SIG-M5 (cell line): ENCODE data around the gene EGFR.

ENCODE experiments used
- DNase-seq: peaks from one replicate; lab custom pipeline; 2025; lab: John Stamatoyannopoulos, UW

Gene EGFR

DNA sequence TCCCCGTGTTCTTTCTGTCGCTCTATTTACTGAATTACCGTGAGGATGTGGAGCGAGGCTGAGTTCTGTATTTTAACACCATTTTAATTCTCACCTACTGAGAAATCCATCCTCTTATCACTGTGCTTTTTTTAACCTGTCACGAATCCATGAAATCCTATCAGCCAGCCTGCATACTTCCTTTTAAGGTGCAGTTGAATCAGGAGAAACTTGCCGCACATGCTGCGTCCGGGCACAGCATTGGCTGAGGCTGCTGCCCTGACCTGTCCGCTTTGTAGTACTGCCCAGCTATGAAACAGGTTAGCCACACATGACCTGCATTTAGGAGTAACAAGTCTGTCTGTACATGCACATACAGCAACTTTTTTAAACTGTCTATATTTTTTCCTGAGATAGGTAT, 82.5 kb downstream of the EGFR start:
- DNase-seq, result no peak

DNA sequence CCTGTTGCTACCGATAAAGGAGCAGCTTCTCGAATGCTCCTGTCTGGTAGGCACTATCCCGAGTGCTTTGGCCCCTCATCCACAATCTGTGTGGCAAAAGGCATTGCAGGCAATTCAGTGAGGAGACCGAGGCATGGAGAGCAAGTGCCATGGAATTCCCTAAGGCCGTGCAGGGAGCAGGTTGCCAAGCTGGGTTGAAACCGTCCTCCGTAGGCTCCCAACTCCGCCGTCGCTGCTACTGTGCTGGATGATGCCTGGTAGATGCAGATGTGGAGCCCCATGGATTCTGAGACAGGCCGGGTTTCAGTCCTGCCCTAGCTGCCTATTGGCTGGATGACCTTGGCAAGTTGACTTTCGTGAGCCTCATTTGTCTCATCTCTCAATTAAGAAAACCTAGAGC, 85.3 kb downstream of the EGFR start:
- no peak for DNase-seq

DNA sequence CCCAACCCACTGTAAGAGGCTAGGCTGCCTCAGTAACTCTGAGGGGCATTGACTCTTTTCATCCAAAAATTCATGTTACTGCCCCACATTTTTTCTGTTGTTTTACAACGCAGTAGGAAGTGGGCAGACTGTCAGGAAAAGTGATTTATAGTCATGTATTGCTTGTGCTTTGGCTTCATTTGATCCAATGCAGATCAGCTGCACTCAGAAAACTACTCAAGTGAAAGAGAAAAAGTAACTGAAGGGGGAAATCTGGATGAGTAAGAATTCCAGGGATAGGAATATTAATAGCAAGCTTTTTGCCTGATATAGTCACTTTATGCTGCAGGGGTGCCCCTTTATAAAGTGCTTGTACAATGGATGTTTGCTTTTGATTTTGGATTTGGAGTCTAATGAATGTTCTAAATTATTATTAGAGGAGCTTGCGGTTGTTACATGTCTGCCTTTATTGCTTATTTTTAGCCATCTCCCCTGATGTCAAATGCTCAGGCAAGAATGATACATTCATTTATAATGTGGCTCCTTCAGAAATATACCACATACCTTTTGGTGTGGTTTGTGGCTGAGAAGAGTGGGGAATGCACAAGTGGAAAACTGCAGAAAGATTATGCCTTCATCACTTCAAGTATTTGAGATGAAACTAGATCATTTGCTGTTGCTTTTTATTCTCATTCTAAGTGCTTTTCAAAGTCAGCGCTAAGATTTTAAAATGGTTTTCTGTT, 86.1 kb downstream of the EGFR start:
- DNase-seq, result no peak

DNA sequence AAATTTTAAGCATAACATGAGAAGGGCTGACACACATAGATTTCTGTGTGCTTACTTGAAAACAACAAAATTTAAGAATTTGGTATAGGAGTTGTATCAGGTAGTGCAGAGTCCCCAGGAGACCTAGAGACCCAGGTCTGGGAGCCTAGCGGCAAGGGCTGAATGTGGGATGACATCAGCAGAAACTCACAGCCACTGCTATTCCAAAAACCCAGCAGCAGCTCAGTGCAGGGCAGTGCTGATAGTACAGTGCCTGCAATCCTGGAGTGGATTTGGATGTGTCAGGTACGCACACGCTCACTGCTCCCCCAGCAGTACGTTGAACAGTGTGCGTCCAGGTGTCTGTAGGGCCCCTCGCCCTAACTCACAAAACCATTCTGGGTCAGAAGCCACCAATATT, 87.1 kb downstream of the EGFR start:
- DNase-seq, result no peak

DNA sequence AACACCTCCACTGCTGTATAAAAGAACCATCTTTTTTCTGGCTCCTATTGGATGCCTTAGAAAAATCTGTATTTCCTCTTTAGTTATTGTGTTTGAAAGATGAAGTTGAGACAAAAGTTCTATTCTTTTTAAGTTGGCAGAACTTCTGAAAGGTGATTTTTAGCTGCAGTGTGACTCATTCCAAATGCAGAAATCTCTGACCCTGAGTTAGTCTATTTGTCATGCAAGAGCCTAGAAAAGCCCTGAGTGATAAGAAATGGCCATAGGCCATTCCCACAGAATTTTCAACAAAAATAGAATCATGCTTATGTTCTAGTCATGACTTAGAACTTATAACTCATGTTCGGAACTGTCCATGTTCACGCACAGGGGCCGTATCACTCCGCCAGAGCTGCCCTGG, 89.1 kb downstream of the EGFR start:
- no peak for DNase-seq

DNA sequence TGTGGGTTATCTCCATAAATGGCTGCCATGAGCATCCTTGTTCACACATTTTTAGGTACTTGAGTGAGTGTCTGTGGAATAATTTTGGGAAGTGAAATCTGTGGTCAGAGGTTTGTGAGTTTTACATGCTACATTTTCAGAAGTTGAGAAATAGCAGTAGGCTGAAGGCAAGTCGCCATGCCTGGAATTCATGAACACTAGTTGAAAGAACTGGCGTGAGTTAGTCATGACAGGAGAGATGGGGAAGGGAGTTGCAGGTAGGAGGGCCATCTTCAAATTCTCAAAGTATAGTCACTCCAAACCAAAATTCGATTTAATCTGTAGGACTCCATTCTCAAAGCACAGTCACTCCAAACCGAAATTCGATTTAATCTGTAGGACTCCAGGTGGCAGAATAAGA, 89.6 kb downstream of the EGFR start:
- DNase-seq, result no peak

DNA sequence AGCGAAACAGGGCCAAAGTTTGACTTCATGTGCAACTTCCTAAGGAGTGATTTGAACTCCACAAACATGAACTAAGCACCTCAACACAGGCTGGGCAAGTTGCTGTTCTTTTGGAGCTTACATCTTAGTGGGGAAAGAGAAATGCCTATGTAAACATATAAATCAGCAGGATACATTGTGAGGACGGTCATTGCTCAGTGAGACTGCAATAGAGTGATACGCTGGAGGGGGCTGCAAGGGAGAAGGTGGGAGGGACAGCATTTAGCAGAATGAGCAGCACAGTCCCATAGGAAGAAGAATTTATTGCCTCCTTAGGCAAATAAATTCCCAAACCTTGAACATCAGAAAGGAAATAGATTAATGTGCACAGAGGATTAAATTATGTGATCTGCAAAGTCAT, 90.0 kb downstream of the EGFR start:
- no peak for DNase-seq

DNA sequence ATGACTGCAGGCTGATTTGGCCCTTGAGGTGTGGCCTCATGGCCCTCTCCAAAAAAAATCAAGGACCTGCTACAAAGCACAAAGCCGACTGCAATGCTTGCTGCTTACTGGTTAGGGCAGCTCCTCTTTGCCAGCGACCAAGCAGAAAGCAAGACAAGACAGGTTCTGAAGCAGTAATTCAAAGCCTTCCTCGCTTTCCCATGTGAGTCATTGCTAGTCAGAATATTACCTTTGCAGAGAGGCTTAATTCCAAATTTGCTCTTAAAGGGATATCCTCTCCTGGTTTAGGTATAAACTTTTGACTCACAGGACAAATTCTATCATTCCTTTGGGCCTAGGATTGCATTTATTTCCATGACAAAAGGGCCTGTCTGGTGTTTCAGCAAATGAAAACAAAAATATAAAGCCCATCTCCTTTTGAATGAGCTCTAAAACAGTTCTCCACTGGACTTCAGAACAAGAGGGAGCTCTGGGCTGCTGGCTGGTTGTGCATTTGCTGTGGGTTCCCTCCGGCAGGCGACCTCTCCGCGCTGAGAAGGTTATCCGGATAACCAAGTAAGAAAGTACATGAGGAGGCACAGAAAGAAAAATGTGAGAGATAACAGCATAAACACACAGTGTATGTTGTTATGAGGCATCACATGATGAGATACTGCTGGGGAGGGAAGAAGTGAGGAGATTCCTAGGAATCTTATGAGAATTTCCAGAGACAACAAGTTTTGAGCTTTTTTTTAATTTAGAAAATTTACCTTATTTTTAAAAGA, 90.8 kb downstream of the EGFR start:
- DNase-seq, result no peak

DNA sequence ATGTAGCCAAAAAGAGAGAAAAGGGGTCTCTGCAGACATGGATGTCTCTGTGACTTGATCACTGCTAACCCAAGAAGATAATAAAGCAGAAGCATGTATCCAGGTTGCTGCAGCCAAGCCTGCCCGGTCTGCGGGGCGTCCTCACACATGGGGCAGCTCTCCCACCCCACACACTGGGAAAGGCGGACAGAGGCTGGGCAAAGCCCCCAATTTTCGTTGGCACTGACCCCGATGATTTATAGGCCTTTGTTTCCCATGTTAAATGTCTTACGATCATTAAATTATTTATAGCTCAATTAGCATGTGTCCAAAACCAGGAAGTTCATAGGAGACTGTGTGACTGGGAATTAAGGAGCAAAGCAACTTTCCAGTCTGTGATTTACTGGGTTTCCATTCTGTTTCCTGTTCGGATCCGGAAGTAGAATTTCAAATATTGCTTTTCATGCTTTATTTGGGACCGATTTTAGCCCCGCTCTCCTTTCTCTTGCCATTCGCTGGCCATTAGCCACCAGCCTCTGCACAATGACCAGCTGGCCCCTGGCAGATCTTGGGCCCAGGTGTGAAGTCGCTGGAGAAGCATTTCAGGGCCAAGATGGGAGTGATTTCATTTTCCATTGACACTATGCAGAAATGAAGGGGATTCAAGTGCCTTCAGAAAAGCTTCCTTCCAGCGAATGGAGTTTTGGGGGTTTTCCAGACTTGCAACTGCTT, 91.6 kb downstream of the EGFR start:
- no peak for DNase-seq

DNA sequence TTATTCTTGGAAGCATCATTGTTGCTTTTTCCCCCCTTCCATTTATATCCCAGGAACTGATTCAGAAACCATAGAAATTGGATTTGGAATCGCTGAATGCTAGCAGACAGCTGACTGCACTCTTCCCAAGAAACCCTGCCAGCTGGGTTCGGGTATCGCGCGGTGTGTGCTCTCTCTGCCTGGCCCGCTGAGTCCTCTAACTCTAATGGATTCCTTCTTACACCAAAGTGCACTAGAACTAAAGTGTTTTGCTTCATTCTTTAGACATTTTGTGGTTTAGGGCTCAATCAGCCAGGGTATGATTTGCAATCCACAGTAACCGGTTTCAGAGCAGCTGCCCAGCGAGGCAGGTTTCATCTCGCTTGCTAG, 92.2 kb downstream of the EGFR start:
- no peak for DNase-seq

DNA sequence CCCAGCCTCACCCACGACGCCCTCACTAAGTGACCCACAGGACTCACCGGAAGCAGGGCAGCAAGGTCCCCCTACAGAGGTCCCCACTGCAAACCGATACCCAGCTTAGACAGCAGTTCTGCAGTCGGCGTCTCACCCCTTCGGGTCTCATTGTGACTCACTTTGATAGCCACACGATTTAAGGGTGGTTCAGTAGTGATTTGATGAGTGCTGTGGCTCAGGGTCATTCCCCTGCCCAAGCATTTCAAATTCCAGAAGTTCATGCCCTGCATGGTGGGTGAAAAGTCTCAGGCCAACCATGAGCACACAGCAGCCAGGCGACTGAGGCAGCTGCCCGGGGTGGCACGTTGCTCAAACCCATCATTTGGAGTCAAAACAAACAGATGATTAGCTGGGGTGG, 93.2 kb downstream of the EGFR start:
- no peak for DNase-seq

DNA sequence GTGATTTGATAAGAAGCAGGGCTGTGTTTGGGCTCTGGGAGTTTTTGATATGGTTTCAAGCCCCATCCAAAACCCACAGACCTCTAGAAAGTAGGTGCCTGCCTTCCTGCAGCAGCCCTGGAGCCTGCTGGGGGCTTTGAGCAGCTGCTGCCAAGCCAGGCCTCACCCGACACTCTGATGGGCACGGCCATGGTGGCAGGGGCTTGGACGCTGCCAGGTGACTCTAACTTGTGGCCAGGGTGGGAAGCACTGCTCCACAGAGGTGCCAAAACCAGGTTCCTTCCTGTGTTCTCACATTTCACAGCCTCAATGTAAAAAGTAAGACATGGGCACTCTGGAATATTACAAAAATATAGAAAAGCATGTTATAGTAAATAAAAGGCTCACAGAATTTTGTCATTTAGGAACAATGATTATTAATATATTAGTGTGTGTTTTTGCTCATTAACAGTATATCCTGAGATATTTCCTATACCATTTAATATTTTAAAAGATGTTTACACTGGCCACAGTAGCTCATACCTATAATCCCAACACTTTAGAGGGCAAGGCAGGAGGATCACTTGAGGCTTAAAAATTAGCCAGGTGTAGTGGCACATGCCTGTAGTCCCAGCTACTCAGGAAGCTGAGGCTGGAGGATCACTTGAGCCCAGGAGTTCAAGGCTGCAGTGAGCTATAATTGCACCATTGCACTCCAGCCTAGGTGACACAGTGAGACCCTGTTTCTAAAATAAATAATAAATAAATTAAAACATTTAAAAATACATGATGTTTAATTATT, 95.1 kb downstream of the EGFR start:
- DNase-seq, result no peak

DNA sequence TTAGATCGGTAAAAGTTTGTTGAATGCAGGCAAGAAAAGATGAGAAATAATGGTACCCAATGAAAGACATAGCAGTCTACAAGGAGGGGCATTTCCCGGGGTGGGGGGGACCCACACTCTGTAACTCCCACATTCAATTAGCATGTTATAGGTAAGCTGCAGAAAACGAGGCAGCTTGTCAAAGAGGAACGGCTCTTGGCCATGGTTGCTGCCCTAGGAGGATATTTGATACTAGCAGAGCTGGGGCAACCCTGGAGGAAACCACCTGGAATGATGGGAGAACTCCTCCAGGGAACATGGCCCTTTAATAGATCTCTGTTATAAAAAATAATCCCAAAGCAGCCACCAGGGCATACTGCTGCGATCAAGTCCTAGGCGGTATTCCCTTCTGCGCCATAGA, 98.5 kb downstream of the EGFR start:
- no peak for DNase-seq

DNA sequence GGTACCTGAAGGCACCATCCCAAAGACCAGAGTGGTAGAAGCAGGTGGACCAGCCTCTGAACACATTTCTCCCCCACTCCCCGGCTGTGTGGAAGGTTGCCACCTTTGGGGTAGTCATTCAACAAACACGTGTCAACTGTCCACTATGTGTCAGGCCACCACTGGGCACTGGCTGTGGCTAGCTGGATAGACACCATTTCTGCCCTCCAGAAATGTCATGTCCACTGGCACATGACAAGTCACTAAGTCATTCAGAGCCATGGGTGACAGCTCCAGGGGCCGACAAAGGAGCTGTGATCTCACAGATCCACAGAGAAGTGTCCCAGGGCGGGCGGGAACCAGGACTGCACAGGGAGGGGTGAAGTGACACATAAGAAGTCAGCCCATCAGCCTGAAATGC, 99.6 kb downstream of the EGFR start:
- no peak for DNase-seq

DNA sequence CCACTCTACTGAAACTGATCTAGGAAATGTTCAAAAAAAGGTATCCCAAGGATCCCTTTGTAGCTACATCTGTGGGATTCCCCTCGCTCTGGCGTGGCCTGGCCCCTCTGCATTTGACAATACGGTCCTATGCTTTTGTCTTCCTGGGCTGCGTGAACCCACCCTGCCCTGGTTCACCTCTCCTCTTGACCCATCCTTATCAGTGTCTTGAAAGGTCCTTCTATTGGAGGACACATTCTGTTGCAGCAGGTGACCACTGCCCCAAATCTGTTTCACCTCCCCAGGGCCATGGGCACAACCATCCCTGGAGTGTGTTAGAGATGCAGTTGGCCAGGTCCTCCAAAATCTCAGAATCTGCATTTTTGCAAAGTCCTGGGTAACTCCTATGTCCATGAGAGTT, 100.8 kb downstream of the EGFR start:
- no peak for DNase-seq

DNA sequence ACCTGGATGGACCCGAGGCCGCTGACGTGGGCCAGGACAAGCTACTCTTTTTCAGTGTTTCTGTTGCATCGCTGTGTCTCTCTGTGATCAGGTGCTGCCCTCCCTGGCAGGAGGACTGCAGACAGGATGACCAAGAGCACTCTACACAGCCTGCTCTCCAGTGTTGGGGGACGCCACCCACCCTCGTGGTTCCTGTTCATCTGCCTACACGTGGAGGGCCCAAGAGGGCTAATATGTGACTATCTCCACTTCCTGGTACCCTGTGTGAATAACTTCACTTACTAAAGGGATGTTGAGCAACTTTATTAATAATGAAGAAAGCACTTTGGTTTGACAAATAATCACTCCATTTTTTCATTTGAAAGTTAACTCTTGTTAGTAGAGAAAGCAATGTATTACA, 101.3 kb downstream of the EGFR start:
- no peak for DNase-seq

DNA sequence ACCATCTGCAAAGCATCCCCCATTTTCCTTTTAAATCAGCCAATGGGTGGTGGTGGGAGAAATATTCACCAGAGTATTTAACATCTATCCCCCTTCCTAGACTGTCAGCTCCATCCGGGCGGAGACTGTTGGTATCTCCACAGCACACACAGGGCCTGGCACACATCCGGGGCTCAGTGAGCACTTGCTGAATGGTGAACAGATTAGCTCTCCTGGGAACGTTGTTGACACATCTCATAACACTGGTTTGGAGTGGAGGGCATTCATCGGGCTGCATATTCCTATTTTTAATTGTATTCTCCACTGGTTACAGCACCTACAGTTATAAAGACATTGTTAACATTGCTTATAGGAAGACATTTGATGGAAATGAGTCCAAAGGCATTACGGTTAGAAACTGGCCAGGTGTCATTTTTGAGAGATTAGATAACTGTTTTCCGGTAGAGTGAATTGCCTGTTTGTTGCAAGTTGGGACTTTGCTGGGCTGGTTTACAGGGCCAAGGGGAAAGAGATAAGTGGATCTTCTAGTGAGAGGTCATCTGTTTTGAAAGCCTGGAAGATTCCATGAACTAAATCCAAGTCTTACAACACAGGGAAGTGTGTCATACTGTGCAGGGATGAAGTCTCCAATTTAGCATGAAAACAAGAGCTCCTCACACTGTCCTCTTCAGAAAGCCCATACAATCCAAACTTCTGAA, 101.8 kb downstream of the EGFR start:
- DNase-seq, result no peak

DNA sequence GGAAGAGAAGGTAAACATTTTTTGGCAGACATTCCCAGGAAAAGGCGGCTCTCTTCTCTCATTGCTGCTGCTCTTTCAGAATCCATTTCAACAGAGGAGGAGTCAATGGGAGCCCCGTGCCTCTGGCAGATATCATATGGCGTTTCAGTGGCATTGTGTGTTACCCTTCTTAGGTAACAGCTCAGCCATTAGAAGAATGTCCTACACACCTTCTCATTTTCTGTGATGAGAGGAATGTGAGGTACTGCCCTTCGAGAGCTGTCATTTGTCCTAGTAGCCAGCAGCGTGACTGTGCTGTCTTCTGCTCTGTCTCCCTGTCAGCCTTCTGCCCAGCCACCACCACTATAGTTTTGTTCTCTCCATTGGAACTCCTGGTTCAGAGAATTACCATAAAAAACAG, 102.4 kb downstream of the EGFR start:
- DNase-seq, result no peak

DNA sequence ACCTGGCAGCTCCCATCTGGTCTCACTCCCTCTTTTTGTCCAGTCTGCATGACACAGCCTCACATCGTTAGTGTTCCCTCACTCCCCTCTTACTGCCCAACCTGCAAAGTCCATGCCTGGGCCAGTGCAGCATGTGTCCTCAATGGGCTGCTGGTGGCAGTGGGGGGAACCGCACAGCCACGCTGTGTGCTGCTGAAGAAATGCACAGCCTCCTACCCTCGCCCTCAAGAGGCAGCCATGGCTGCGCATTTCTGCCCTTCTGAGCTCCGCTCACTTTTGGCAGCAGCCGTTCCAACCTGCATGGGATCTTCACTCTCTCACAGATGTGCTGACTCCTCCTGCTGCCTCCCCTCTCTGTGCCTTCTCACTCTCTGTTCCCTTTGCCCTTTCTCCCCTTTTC, 103.4 kb downstream of the EGFR start:
- DNase-seq, result no peak

DNA sequence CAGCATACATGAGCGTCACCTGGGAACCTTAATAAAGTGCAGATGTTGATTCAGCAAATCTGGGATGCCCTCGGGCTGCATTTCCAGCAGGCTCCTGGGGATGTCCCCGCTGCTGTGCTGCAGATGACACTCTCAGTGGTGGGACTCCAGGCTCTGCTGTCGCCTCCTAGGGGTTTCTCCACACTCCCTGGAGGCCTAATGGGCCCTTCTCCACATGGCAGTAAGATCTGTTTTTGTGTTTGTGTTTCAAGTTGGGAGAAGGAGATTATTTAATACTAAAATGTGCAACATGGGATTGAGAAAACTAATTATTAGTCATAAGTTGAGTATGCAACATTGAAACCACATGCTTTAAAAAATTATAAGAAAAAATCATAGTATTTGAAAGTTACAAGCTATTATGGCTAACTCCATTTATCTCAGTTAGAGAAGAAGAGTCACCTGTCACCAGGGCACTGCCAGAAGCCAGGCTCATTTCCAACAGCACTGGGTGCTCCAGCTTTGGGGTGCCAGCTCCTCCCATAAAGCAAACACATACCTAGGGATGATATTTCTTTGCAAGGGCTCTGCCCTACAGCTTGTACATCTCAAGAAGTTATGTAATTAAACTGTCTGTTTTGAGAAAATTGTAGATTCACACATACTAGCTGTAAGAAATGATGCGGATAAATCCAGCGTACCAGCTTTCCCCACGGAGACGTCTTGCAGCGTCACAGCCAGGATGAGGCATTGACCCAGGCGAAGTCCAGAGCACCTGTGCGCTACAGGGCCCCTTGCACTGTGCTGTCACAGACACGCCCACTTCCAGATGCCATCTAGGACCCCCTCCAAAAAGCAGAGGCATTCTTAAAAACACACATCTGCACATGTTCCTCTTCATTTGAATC, 106.4 kb downstream of the EGFR start:
- DNase-seq, result no peak

DNA sequence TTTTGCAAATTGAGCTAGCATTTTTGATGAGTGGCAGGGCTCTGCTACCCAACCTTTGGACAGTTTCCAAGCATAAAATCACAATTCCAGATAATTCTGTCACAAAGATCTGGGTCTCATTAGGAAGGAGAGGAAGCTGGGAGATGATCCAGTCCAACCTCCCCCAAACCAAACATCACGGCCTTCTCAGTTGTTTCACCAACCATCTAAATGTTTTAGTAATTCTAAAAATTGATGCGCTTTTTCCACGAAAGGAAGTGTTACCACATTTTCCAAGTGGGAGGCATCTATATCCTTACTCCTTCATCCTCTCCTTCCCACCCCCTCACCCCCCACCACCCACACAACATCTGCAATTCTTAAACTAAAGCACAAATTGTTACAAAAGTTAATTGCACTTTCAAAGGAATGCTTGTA, 108.3 kb downstream of the EGFR start:
- DNase-seq, result no peak
